ENCODE results near the gene RUSF1. TPM values are rescaled to one million over a fixed set of nuclear protein-coding genes. Genes with fewer than 3 reads are reported as not detected.

Gene RUSF1
- total and polyA plus RNA-seq, 9 of the 15 experiments (the other 6 are each of a cell fraction or from before 2014, with no cell fraction given), result 0.80 to 52.8 (median 27.6) TPM

- TF ChIP-seq, protein P1, sequence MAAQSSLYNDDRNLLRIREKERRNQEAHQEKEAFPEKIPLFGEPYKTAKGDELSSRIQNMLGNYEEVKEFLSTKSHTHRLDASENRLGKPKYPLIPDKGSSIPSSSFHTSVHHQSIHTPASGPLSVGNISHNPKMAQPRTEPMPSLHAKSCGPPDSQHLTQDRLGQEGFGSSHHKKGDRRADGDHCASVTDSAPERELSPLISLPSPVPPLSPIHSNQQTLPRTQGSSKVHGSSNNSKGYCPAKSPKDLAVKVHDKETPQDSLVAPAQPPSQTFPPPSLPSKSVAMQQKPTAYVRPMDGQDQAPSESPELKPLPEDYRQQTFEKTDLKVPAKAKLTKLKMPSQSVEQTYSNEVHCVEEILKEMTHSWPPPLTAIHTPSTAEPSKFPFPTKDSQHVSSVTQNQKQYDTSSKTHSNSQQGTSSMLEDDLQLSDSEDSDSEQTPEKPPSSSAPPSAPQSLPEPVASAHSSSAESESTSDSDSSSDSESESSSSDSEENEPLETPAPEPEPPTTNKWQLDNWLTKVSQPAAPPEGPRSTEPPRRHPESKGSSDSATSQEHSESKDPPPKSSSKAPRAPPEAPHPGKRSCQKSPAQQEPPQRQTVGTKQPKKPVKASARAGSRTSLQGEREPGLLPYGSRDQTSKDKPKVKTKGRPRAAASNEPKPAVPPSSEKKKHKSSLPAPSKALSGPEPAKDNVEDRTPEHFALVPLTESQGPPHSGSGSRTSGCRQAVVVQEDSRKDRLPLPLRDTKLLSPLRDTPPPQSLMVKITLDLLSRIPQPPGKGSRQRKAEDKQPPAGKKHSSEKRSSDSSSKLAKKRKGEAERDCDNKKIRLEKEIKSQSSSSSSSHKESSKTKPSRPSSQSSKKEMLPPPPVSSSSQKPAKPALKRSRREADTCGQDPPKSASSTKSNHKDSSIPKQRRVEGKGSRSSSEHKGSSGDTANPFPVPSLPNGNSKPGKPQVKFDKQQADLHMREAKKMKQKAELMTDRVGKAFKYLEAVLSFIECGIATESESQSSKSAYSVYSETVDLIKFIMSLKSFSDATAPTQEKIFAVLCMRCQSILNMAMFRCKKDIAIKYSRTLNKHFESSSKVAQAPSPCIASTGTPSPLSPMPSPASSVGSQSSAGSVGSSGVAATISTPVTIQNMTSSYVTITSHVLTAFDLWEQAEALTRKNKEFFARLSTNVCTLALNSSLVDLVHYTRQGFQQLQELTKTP (IDR thresholded peaks at IDR 0.05; ENCODE audit: low read depth in 1 of 2, partially characterized antibody in 2 of 2), result no peak
- peak in 1 of 2 experiments; percentile 9; a peak in 1 of 4 replicates for TF ChIP-seq SIN3A (IDR thresholded peaks at IDR 0.05; ENCODE audit: borderline replicate concordance in 2 of 2, control insufficient read depth in 1 of 2, low read depth in 2 of 2, low read length in 2 of 2)
- no peak for TF ChIP-seq MEF2A (IDR thresholded peaks at IDR 0.05; ENCODE audit: control insufficient read depth, low read depth, low read length)
- no peak for TF ChIP-seq ZBTB33 (CRISPR knock-in tag; IDR thresholded peaks at IDR 0.05)
- TF ChIP-seq NUFIP1 (IDR thresholded peaks at IDR 0.05; ENCODE audit: partially characterized antibody), result no peak
- no peak for TF ChIP-seq SNRNP70 (optimal IDR thresholded peaks at IDR 0.05; ENCODE audit: low read depth, low read length)
- TF ChIP-seq BRD9 (IDR thresholded peaks at IDR 0.05; ENCODE audit: low read depth, partially characterized antibody), result peak; percentile 7
- TF ChIP-seq PRDM10 (IDR thresholded peaks at IDR 0.05; ENCODE audit: partially characterized antibody), result no peak
Observed at GRCh38 chr16:31508706-31509195, 560 bp upstream of the RUSF1 start (continued).

Data from K562 (cell line).